DOHH2 (cell line): Measurements from ENCODE around the gene TXNDC17.

Experiments used
- H3F3A ChIP-seq: fragments of 200-600 bp; sonication (generic), shearing (Covaris generic); 2 replicates; pipeline ENCODE4 v1.6.0; 2016; ENCODE audit warnings: antibody characterized with exemption, mild to moderate bottlenecking; ENCODE audit not compliant: control insufficient read depth, insufficient read depth
- H3K27ac ChIP-seq: fragments of 200-600 bp; sonication (generic); 2 replicates; pipeline ENCODE4 v1.5.1; 2014; ENCODE audit warnings: low read depth, mild to moderate bottlenecking, low read length, moderate library complexity
- H3K27me3 ChIP-seq: fragments of 200-600 bp; sonication (generic); 2 replicates; pipeline ENCODE4 v1.6.1; 2014; ENCODE audit warnings: mild to moderate bottlenecking, low read length, mixed read lengths; ENCODE audit not compliant: control insufficient read depth
- H3K36me3 ChIP-seq: fragments of 200-600 bp; sonication (generic); 2 replicates; pipeline ENCODE4 v1.6.1; 2014; ENCODE audit warnings: mild to moderate bottlenecking, low read length, moderate library complexity, mixed read lengths; ENCODE audit not compliant: control insufficient read depth
- H3K4me1 ChIP-seq: fragments of 200-600 bp; sonication (generic); 2 replicates; pipeline ENCODE4 v1.6.1; 2014; ENCODE audit warnings: mild to moderate bottlenecking, low read length, mixed read lengths; ENCODE audit not compliant: control insufficient read depth
- H3K4me2 ChIP-seq: fragments of 200-600 bp; sonication (generic); 2 replicates; pipeline ENCODE4 v1.6.0; 2014; ENCODE audit warnings: mild to moderate bottlenecking, low read length, moderate library complexity
- H3K4me3 ChIP-seq: fragments of 200-600 bp; sonication (generic); 2 replicates; pipeline ENCODE4 v1.5.1; 2014; ENCODE audit warnings: mild to moderate bottlenecking, low read length, mixed read lengths
- H3K79me2 ChIP-seq: fragments of 200-600 bp; sonication (generic); 2 replicates; pipeline ENCODE4 v1.6.1; 2014; ENCODE audit warnings: mild to moderate bottlenecking, low read length, mixed read lengths; ENCODE audit not compliant: control insufficient read depth
- H3K9me2 ChIP-seq: fragments of 200-600 bp; sonication (generic); replicated peaks from 2 replicates; pipeline ENCODE4 v1.6.1; 2014; ENCODE audit warnings: mild to moderate bottlenecking, low read length, mixed read lengths; ENCODE audit not compliant: control insufficient read depth
- H3K9me3 ChIP-seq: fragments of 200-600 bp; sonication (generic); 2 replicates; pipeline ENCODE4 v1.6.1; 2014; ENCODE audit warnings: antibody characterized with exemption, low read length, mixed read lengths; ENCODE audit not compliant: control insufficient read depth, insufficient read depth
- H4K20me1 ChIP-seq: fragments of 200-600 bp; sonication (generic); 2 replicates; pipeline ENCODE4 v1.6.0; 2014; ENCODE audit warnings: low read depth, mild to moderate bottlenecking, antibody characterized with exemption, low read length, moderate library complexity; ENCODE audit not compliant: control insufficient read depth, insufficient read depth
- EZH2phosphoT487 ChIP-seq: fragments of 200-600 bp; sonication (generic); IDR thresholded peaks from 2 replicates; pipeline ENCODE4 v1.6.1; 2017; ENCODE audit warnings: borderline replicate concordance, mild to moderate bottlenecking, antibody characterized with exemption, low read length, moderate library complexity, mixed read lengths
- TF ChIP-seq, protein P1 (sequence below): fragments of 200-600 bp; sonication (generic); IDR thresholded peaks from one replicate; pipeline ENCODE4 v1.5.1; 2014; ENCODE audit warnings: antibody characterized with exemption, mild to moderate bottlenecking, low read depth, low read length; ENCODE audit not compliant: poor library complexity, severe bottlenecking

TXNDC17 gene

DNA sequence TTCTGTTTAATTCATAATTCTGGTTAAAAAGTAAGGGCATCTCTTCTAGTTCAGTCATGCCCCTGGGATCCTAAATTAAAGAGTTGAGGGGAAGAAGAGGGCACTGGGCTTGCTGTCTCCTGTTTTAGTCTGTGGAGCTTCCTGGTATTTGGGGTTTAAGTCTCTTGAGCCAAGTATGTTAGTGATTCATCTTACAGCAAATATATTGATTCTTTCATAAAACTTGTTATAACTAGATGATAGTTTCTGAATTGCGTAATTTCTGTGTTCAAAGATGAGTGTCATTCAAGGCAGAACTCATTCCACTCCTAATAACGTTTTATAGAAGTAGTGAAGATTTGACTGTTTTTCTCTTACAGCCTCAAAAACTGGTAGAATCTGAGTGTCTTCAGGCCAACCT is 1.7 kb downstream of the TXNDC17 start:
- Histone ChIP-seq H3K4me1 (peaks cover 35% of the 10 kb centered on the region), H3F3A (peaks cover 12% of the 10 kb centered on the region; the same call in 1 of the 2 replicates), H4K20me1 (peaks cover 10% of the 10 kb centered on the region; the same call in 1 of the 2 replicates), H3K9me2 (no peaks in the 10 kb centered on the region), H3K27me3 (no peaks in the 10 kb centered on the region), H3K4me3 (peak overlapping the region; percentile 98), H3K9me3 (no peaks in the 10 kb centered on the region), H3K79me2 (peaks cover 92% of the 10 kb centered on the region), H3K36me3 (peaks cover 66% of the 10 kb centered on the region), H3K27ac (no peak overlapping the region), H3K4me2 (peak overlapping the region; percentile 91)
- no peak for TF ChIP-seq EZH2phosphoT487
- TF ChIP-seq, protein P1, sequence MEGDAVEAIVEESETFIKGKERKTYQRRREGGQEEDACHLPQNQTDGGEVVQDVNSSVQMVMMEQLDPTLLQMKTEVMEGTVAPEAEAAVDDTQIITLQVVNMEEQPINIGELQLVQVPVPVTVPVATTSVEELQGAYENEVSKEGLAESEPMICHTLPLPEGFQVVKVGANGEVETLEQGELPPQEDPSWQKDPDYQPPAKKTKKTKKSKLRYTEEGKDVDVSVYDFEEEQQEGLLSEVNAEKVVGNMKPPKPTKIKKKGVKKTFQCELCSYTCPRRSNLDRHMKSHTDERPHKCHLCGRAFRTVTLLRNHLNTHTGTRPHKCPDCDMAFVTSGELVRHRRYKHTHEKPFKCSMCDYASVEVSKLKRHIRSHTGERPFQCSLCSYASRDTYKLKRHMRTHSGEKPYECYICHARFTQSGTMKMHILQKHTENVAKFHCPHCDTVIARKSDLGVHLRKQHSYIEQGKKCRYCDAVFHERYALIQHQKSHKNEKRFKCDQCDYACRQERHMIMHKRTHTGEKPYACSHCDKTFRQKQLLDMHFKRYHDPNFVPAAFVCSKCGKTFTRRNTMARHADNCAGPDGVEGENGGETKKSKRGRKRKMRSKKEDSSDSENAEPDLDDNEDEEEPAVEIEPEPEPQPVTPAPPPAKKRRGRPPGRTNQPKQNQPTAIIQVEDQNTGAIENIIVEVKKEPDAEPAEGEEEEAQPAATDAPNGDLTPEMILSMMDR, result no peak

DNA sequence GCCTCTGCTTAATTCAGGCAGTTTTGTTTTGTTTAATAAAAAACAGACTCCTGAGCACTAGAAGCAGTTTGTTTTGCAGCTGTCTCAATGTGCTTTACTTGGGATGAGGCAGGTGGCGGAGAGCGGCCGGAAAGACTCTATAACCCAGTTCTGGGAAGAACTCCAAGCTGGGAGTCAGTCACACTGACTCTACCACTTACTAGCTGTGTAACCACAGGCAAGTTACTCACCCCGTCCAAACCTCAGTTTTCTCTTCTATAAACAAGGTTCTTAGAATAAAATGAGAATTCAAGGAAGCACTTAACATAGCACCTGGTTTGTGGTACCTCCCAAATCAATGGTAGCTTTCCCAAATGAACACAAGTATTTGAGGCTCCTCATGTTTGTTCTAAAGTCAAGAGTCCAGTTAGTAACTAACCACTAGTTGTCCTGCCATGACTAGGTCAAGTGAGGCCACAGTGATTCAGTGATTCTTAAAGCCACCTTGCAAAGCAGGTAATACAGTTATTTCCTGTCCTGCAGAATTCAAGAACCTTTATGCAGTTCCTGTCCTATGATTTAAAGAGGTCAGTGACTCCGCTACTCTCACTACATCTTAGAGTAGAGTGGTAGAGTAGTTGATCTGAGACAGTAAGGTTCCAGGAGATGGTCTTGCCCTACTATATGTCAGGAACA is 2.7 kb downstream of the TXNDC17 start:
- H3K4me2 ChIP-seq, result no peak overlapping the region
- H3K9me3 ChIP-seq, result no peaks in the 10 kb centered on the region
- no peak overlapping the region for H3K27ac ChIP-seq
- H3K4me1 ChIP-seq, result peaks cover 45% of the 10 kb centered on the region
- peaks cover 95% of the 10 kb centered on the region for H3K79me2 ChIP-seq
- TF ChIP-seq, protein P1, result no peak
- TF ChIP-seq EZH2phosphoT487, result no peak
- H3K4me3 ChIP-seq, result no peak overlapping the region
- H4K20me1 ChIP-seq, result peaks cover 13% of the 10 kb centered on the region; the same call in 1 of the 2 replicates
- no peaks in the 10 kb centered on the region for H3K27me3 ChIP-seq
- peaks cover 76% of the 10 kb centered on the region for H3K36me3 ChIP-seq
- H3F3A ChIP-seq, result peaks cover 12% of the 10 kb centered on the region; the same call in 1 of the 2 replicates
- no peaks in the 10 kb centered on the region for H3K9me2 ChIP-seq

DNA sequence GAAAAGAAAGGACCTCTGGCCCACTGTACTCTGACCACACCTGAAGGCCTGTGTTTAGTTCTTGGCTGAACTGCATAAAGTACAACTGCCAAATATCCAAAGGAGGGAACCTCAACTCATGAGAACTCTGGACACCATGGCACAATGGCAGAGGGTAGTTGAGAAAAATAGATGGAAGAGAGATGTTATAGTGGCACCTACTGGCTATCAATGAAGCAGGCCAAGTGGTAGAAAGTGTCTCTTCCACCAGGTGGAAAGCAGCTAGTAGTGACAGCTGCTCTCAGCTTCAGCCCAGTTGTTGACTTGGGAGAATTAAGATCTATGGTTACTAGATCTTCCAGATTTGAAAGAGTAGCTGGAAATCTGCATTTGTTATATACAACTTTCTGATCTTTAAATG is 7.3 kb downstream of the TXNDC17 start:
- H3K27ac ChIP-seq, result no peak overlapping the region
- H3K9me2 ChIP-seq, result no peaks in the 10 kb centered on the region
- H3K27me3 ChIP-seq, result no peaks in the 10 kb centered on the region
- peak overlapping the region; percentile 3 for H3K4me2 ChIP-seq
- peaks cover 15% of the 10 kb centered on the region for H3F3A ChIP-seq
- H4K20me1 ChIP-seq, result peaks cover 7% of the 10 kb centered on the region; the same call in 1 of the 2 replicates
- H3K9me3 ChIP-seq, result no peaks in the 10 kb centered on the region
- H3K4me3 ChIP-seq, result no peak overlapping the region
- H3K36me3 ChIP-seq, result peaks cover 75% of the 10 kb centered on the region
- H3K79me2 ChIP-seq, result peaks cover 87% of the 10 kb centered on the region
- TF ChIP-seq, protein P1, result peak; percentile 60
- no peak for TF ChIP-seq EZH2phosphoT487
- peaks cover 52% of the 10 kb centered on the region for H3K4me1 ChIP-seq
